K562 (cell line): ENCODE measurements around the gene PPT2. TPM values are rescaled to one million over a fixed set of nuclear protein-coding genes. Genes with fewer than 3 reads are reported as not detected.
A peak's percentile ranks its signal among the peaks of the same experiment; 100 is the strongest.

Experiments used
- ATF7 ChIP-seq: fragments of 450-650 bp; IDR thresholded peaks from 2 replicates; pipeline ENCODE4 v1.7.1; 2014; ENCODE audit warnings: mild to moderate bottlenecking, moderate library complexity
- HMGN3 ChIP-seq: IDR thresholded peaks from 2 replicates; pipeline ENCODE4 v1.6.1; 2011; ENCODE audit warnings: borderline replicate concordance, low read depth, mild to moderate bottlenecking, mixed read lengths, low read length; ENCODE audit not compliant: insufficient read length; ENCODE audit errors: extremely low read depth
- HNRNPLL ChIP-seq: fragments of 200-400 bp; formaldehyde crosslinking; IDR thresholded peaks from 2 replicates; pipeline ENCODE4 v1.6.1; 2017; ENCODE audit warnings: low read length, low read depth, mild to moderate bottlenecking; ENCODE audit not compliant: poor library complexity, severe bottlenecking
- KLF1 ChIP-seq: fragments of 450-650 bp; IDR thresholded peaks from 2 replicates; pipeline ENCODE4 v1.6.1; 2016; ENCODE audit warnings: missing genetic modification characterization, missing compliant biosample characterization
- KLF13 ChIP-seq: fragments of 450-650 bp; IDR thresholded peaks from 2 replicates; pipeline ENCODE4 v1.6.1; 2016; ENCODE audit warnings: missing genetic modification characterization, low read depth, mild to moderate bottlenecking, missing compliant biosample characterization, moderate library complexity, borderline replicate concordance
- LARP7 ChIP-seq: fragments of 450-650 bp; IDR thresholded peaks from 2 replicates; pipeline ENCODE4 v1.6.1; 2016
- LCOR ChIP-seq: sonication (generic); formaldehyde crosslinking; IDR thresholded peaks from 2 replicates; pipeline ENCODE4 v1.8.0; 2022; ENCODE audit warnings: mild to moderate bottlenecking, missing genetic modification reagents
- MAZ ChIP-seq, 2 experiments: fragments of 450-650 bp in 1 of 2; sonication (generic) in 1 of 2; formaldehyde crosslinking; IDR thresholded peaks in 1 of 2; conservative IDR thresholded peaks in 1 of 2; 2 replicates each; pipeline versions ENCODE4 v1.4.0 to v1.5.0; 2020; ENCODE audit warnings: mild to moderate bottlenecking in 1 of 2, missing genetic modification reagents in 1 of 2
- NCOA6 ChIP-seq: fragments of 450-650 bp; IDR thresholded peaks from 2 replicates; pipeline ENCODE4 v1.6.1; 2017; ENCODE audit warnings: mild to moderate bottlenecking
- NFE2L1 ChIP-seq: fragments of 450-650 bp; IDR thresholded peaks from 2 replicates; pipeline ENCODE4 v1.6.1; 2016; ENCODE audit warnings: missing genetic modification characterization, low read depth, mild to moderate bottlenecking, missing compliant biosample characterization, moderate library complexity, borderline replicate concordance
- NFIX ChIP-seq: fragments of 250-450 bp; sonication (Bioruptor Pico); IDR thresholded peaks from 2 replicates; pipeline ENCODE4 v1.4.0; 2020; ENCODE audit warnings: low read depth, mild to moderate bottlenecking, moderate library complexity
- SRF ChIP-seq, 2 experiments: fragments of 250-450, 450-650 bp in 1 of 2; sonication (Bioruptor Pico) in 1 of 2; sonication (generic) in 1 of 2; formaldehyde crosslinking; IDR thresholded peaks; 2 replicates each; pipeline versions ENCODE4 v1.5.0 to v1.5.1; 2020 to 2022; ENCODE audit warnings: mild to moderate bottlenecking in 1 of 2, missing genetic modification reagents in 1 of 2
- TGIF2 ChIP-seq: sonication (generic); formaldehyde crosslinking; IDR thresholded peaks from 2 replicates; pipeline ENCODE4 v1.8.1; 2022; ENCODE audit warnings: mild to moderate bottlenecking, missing genetic modification reagents, moderate library complexity
- U2AF1 ChIP-seq: fragments of 200-400 bp; formaldehyde crosslinking; optimal IDR thresholded peaks from 2 replicates; pipeline ENCODE3; 2017; ENCODE audit warnings: mild to moderate bottlenecking, low read depth, low read length, moderate library complexity
- ZNF77 ChIP-seq: fragments of 250-450 bp; sonication (Bioruptor Pico); IDR thresholded peaks from 2 replicates; pipeline ENCODE4 v1.5.0; 2020
- polyA plus RNA-seq, 8 experiments: library from polyadenylated mRNA; depleted of rRNA in 4 of 8; stranded (reverse) in 5 of 8; unstranded in 3 of 8; fragments of >200 nt; fragmentation: Nextera tagmentation in 2 of 8; fragmentation: Illumina TruSeq in 1 of 8; extraction: Ambion mirVana in 2 of 8; extraction: Trizol in 1 of 8; gene quantifications; 2 replicates each; pipeline versions ENCODE4 v1.2.1 to v1.2.3, GENCODE V29; 2011 to 2014; ENCODE audit warnings: inconsistent platforms in 1 of 8, missing spikeins in 1 of 8
- total RNA-seq, 7 experiments: library from RNA; depleted of rRNA in 6 of 7; stranded (reverse); fragments of >200 nt in 6 of 7; fragmentation: Illumina TruSeq in 2 of 7; extraction: Trizol in 2 of 7; gene quantifications; 2 replicates each; pipeline versions ENCODE4 v1.2.1 to v1.2.3, GENCODE V29; 2011 to 2021; ENCODE audit warnings: low replicate concordance in 1 of 7
- TF ChIP-seq, protein P1 (sequence below): sonication (generic); formaldehyde crosslinking; IDR thresholded peaks from 2 replicates; pipeline ENCODE4 v1.8.0; 2022; ENCODE audit warnings: missing genetic modification reagents, mild to moderate bottlenecking, borderline replicate concordance
- TF ChIP-seq, protein P2 (sequence below), 2 experiments: IDR thresholded peaks; 2 replicates each; pipeline ENCODE4 v1.6.1; 2012; ENCODE audit warnings: improper control_type of control experiment in 2 of 2, low read depth in 2 of 2, low read length in 2 of 2, borderline replicate concordance in 1 of 2
- TF ChIP-seq, protein P3 (sequence below): sonication (generic); formaldehyde crosslinking; IDR thresholded peaks from 2 replicates; pipeline ENCODE4 v1.8.0; 2022; ENCODE audit warnings: mild to moderate bottlenecking, missing genetic modification reagents, borderline replicate concordance
- TF ChIP-seq, protein P4 (sequence below): fragments of 450-650 bp; IDR thresholded peaks from 2 replicates; pipeline ENCODE4 v1.6.1; 2016; ENCODE audit warnings: antibody characterized with exemption
- TF ChIP-seq, protein P5 (sequence below): fragments of 450-650 bp; IDR thresholded peaks from 2 replicates; pipeline ENCODE4 v1.6.1; 2016

Gene PPT2
- total and polyA plus RNA-seq, 9 of the 15 experiments (the other 6 are each of a cell fraction or from before 2014, with no cell fraction given): 27.4 to 98.8 (median 69.9) TPM

DNA sequence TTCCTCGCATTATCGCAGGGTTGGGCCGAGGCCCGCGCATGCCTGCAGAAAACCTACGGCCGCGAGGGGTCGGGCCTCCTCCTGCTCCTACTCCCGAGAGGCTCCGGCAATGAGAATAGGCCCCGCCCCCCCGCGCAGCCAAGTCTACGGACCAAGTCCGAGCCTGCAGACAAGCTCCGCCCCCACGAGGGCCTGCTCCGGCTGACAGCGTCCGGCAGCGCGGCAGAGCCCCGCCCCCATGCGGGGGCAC, 41.6 kb downstream of the PPT2 start (continued):
- TF ChIP-seq, protein P1, sequence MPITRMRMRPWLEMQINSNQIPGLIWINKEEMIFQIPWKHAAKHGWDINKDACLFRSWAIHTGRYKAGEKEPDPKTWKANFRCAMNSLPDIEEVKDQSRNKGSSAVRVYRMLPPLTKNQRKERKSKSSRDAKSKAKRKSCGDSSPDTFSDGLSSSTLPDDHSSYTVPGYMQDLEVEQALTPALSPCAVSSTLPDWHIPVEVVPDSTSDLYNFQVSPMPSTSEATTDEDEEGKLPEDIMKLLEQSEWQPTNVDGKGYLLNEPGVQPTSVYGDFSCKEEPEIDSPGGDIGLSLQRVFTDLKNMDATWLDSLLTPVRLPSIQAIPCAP (CRISPR knock-in tag): no peak
- peak; percentile 99 for TF ChIP-seq HMGN3
- peak in 1 of 2 experiments; percentile 98; a peak in 2 of 4 replicates for TF ChIP-seq MAZ (CRISPR knock-in tag; conservative IDR thresholded peaks at IDR 0.05 in 1 of 2, IDR thresholded peaks at IDR 0.05 in 1 of 2)
- TF ChIP-seq SRF (CRISPR knock-in tag; IDR thresholded peaks at IDR 0.05): peak in 1 of 2 experiments; percentile 72; a peak in 1 of 4 replicates
- TF ChIP-seq HNRNPLL: peak; percentile 63
- TF ChIP-seq TGIF2 (CRISPR knock-in tag): no peak
- TF ChIP-seq KLF1 (tag): no peak
- peak; percentile 84 for TF ChIP-seq ATF7
- peak; percentile 66; the same call in 1 of the 2 replicates for TF ChIP-seq KLF13 (tag)
- TF ChIP-seq LARP7: no peak
- TF ChIP-seq, protein P2, sequence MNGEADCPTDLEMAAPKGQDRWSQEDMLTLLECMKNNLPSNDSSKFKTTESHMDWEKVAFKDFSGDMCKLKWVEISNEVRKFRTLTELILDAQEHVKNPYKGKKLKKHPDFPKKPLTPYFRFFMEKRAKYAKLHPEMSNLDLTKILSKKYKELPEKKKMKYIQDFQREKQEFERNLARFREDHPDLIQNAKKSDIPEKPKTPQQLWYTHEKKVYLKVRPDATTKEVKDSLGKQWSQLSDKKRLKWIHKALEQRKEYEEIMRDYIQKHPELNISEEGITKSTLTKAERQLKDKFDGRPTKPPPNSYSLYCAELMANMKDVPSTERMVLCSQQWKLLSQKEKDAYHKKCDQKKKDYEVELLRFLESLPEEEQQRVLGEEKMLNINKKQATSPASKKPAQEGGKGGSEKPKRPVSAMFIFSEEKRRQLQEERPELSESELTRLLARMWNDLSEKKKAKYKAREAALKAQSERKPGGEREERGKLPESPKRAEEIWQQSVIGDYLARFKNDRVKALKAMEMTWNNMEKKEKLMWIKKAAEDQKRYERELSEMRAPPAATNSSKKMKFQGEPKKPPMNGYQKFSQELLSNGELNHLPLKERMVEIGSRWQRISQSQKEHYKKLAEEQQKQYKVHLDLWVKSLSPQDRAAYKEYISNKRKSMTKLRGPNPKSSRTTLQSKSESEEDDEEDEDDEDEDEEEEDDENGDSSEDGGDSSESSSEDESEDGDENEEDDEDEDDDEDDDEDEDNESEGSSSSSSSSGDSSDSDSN (IDR thresholded peaks at IDR 0.05; ENCODE audit: borderline replicate concordance in 1 of 2, low read depth in 2 of 2, low read length in 2 of 2): peak in 1 of 2 experiments; percentile 58; a peak in 1 of 4 replicates
- no peak for TF ChIP-seq NFE2L1 (tag)
- TF ChIP-seq, protein P3, sequence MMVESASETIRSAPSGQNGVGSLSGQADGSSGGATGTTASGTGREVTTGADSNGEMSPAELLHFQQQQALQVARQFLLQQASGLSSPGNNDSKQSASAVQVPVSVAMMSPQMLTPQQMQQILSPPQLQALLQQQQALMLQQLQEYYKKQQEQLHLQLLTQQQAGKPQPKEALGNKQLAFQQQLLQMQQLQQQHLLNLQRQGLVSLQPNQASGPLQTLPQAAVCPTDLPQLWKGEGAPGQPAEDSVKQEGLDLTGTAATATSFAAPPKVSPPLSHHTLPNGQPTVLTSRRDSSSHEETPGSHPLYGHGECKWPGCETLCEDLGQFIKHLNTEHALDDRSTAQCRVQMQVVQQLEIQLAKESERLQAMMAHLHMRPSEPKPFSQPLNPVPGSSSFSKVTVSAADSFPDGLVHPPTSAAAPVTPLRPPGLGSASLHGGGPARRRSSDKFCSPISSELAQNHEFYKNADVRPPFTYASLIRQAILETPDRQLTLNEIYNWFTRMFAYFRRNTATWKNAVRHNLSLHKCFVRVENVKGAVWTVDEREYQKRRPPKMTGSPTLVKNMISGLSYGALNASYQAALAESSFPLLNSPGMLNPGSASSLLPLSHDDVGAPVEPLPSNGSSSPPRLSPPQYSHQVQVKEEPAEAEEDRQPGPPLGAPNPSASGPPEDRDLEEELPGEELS (CRISPR knock-in tag): no peak; the same call in 1 of the 2 replicates
- no peak for TF ChIP-seq LCOR (CRISPR knock-in tag)
- TF ChIP-seq U2AF1: no peak
- TF ChIP-seq NCOA6: no peak
- TF ChIP-seq ZNF77 (CRISPR knock-in tag): no peak
- no peak for TF ChIP-seq NFIX
- TF ChIP-seq, protein P4, sequence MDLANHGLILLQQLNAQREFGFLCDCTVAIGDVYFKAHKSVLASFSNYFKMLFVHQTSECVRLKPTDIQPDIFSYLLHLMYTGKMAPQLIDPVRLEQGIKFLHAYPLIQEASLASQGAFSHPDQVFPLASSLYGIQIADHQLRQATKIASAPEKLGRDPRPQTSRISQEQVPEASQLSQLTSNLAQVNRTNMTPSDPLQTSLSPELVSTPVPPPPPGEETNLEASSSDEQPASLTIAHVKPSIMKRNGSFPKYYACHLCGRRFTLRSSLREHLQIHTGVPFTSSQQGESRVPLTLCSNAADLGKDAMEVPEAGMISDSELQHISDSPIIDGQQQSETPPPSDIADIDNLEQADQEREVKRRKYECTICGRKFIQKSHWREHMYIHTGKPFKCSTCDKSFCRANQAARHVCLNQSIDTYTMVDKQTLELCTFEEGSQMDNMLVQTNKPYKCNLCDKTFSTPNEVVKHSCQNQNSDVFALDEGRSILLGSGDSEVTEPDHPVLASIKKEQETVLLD: peak; percentile 40; the same call in 1 of the 2 replicates
- TF ChIP-seq, protein P5, sequence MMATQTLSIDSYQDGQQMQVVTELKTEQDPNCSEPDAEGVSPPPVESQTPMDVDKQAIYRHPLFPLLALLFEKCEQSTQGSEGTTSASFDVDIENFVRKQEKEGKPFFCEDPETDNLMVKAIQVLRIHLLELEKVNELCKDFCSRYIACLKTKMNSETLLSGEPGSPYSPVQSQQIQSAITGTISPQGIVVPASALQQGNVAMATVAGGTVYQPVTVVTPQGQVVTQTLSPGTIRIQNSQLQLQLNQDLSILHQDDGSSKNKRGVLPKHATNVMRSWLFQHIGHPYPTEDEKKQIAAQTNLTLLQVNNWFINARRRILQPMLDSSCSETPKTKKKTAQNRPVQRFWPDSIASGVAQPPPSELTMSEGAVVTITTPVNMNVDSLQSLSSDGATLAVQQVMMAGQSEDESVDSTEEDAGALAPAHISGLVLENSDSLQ: no peak
